ENCODE data around the gene RIMKLB. TPM values are rescaled to one million over a fixed set of nuclear protein-coding genes. Genes with fewer than 3 reads are reported as not detected.

Gene RIMKLB
- total RNA-seq, 4 donors from 2014 or later: 2.0 to 20.8 (median 7.2) TPM

- TF ChIP-seq POLR2AphosphoS5 (IDR thresholded peaks at IDR 0.05) (no peak), CTCF (IDR thresholded peaks at IDR 0.05) (no peak), EP300 (IDR thresholded peaks at IDR 0.05; ENCODE audit: low read depth) (no peak), POLR2A (IDR thresholded peaks at IDR 0.05) (no peak)
- in situ Hi-C loops (cut with MboI; ENCODE audit: low pct_ligation_motif_present in 1 of 4, low pct_unique_long_range_greater_than_20kb in 1 of 4, low sequenced_read_pairs in 3 of 4) (no loop called here), intact Hi-C loops (cut with DNase I; ENCODE audit: low total_unique reads) (no loop called here)
- Histone ChIP-seq H3K9me3 (no peaks in the 10 kb centered on the region), H3K4me1 (no peaks in the 10 kb centered on the region), H3K27ac (no peak overlapping the region), H3K36me3 (no peaks in the 10 kb centered on the region), H3K4me3 (no peak overlapping the region), H3K27me3 (no peaks in the 10 kb centered on the region)
- no peak for DNase-seq
- 79 to 88% methylated on average over 3 of the region's 3 CpGs for WGBS, 2 donors (ENCODE audit: low coverage in 1 of 2)
These were observed 36.8 kb upstream of the RIMKLB start for GRCh38 chr12:8661016-8661415.

- in situ Hi-C loops (cut with MboI; ENCODE audit: low pct_ligation_motif_present in 1 of 4, low pct_unique_long_range_greater_than_20kb in 1 of 4, low sequenced_read_pairs in 3 of 4): no loop called here
- no peak overlapping the region for H3K4me3 ChIP-seq
These were observed 36.0 kb upstream of the RIMKLB start for GRCh38 chr12:8661751-8662150.

GRCh38 chr12:8662593-8662992 is 35.2 kb upstream of the RIMKLB start, which contains the start of gene MFAP5:
Gene MFAP5, minus strand, starts transcription at chr12:8662826. Its CDS starts 722 bp downstream, at chr12:8662104.
- WGBS, 2 donors (ENCODE audit: low coverage in 1 of 2): 61 to 72% methylated on average over 6 of the region's 6 CpGs
- Histone ChIP-seq H3K4me3 (no peak within 1 kb of the TSS), H3K9me3 (no peaks in the 10 kb centered on the region), H3K36me3 (no peaks in the 10 kb centered on the region), H3K27me3 (no peaks in the 10 kb centered on the region), H3K27ac (peak within 1 kb of the TSS in 3 of 4 donors; percentile 3 to 63 (median 43)), H3K4me1 (no peaks in the 10 kb centered on the region)
- no peak for DNase-seq
- TF ChIP-seq POLR2A (IDR thresholded peaks at IDR 0.05) (no peak), POLR2AphosphoS5 (IDR thresholded peaks at IDR 0.05) (no peak), EP300 (IDR thresholded peaks at IDR 0.05; ENCODE audit: low read depth) (no peak), CTCF (IDR thresholded peaks at IDR 0.05) (no peak)
- intact Hi-C loops (cut with DNase I; ENCODE audit: low total_unique reads): no loop called here
- in situ Hi-C loops (cut with MboI; ENCODE audit: low pct_ligation_motif_present in 1 of 4, low pct_unique_long_range_greater_than_20kb in 1 of 4, low sequenced_read_pairs in 3 of 4): no loop called here

More at GRCh38 chr12:8661751-8662150, 36.0 kb upstream of the RIMKLB start:
- H3K4me1 ChIP-seq: no peaks in the 10 kb centered on the region
- WGBS, 2 donors (ENCODE audit: low coverage in 1 of 2): 72 to 86% methylated on average over 1 to 3 of the region's 3 CpGs
- intact Hi-C loops (cut with DNase I; ENCODE audit: low total_unique reads): no loop called here
- no peaks in the 10 kb centered on the region for H3K9me3 ChIP-seq
- no peaks in the 10 kb centered on the region for H3K27me3 ChIP-seq
- no peak for DNase-seq
- H3K27ac ChIP-seq: no peak overlapping the region
- no peaks in the 10 kb centered on the region for H3K36me3 ChIP-seq
- TF ChIP-seq CTCF (IDR thresholded peaks at IDR 0.05) (no peak), EP300 (IDR thresholded peaks at IDR 0.05; ENCODE audit: low read depth) (no peak), POLR2AphosphoS5 (IDR thresholded peaks at IDR 0.05) (no peak), POLR2A (IDR thresholded peaks at IDR 0.05) (no peak)

GRCh38 chr12:8664228-8664913 is 33.4 kb upstream of the RIMKLB start:
- H3K36me3 ChIP-seq: no peaks in the 10 kb centered on the region
- H3K27me3 ChIP-seq: no peaks in the 10 kb centered on the region
- no peaks in the 10 kb centered on the region for H3K9me3 ChIP-seq
- no peak for TF ChIP-seq CTCF (IDR thresholded peaks at IDR 0.05)
- TF ChIP-seq EP300 (IDR thresholded peaks at IDR 0.05; ENCODE audit: low read depth): no peak
- TF ChIP-seq POLR2AphosphoS5 (IDR thresholded peaks at IDR 0.05): no peak
- TF ChIP-seq POLR2A (IDR thresholded peaks at IDR 0.05): no peak
- in situ Hi-C loops (cut with MboI; ENCODE audit: low pct_ligation_motif_present in 1 of 4, low pct_unique_long_range_greater_than_20kb in 1 of 4, low sequenced_read_pairs in 3 of 4): no loop called here
- peak; percentile 11 for DNase-seq
- H3K4me3 ChIP-seq: no peak overlapping the region
- intact Hi-C loops (cut with DNase I; ENCODE audit: low total_unique reads): no loop called here
- WGBS, 2 donors (ENCODE audit: low coverage in 1 of 2): 74 to 78% methylated on average over 5 of the region's 5 CpGs
- peak overlapping the region in 2 of 4 donors; percentile 23 to 63 for H3K27ac ChIP-seq
- H3K4me1 ChIP-seq: no peaks in the 10 kb centered on the region

Measured in transverse colon (tissue), 4 donors.